Amniotic epithelial cell (primary cell): Measurements from ENCODE around the gene PPP1R13L.

Experiments
- DNase-seq: peaks from one replicate; pipeline ENCODE4 v3.0.0-alpha.2; 2010; ENCODE audit warnings: low read depth

PPP1R13L gene

GRCh38 chr19:45362291-45362690 is 42.6 kb downstream of the PPP1R13L start:
- DNase-seq, result no peak

- DNase-seq, result no peak
Observed at GRCh38 chr19:45361608-45362007, 43.3 kb downstream of the PPP1R13L start.

GRCh38 chr19:45358213-45358792 is 46.6 kb downstream of the PPP1R13L start:
- DNase-seq, result no peak

GRCh38 chr19:45357445-45357783 is 47.5 kb downstream of the PPP1R13L start:
- DNase-seq, result no peak

GRCh38 chr19:45356760-45357444 is 48.0 kb downstream of the PPP1R13L start:
- DNase-seq, result no peak

- DNase-seq, result no peak
Observed at GRCh38 chr19:45355910-45356309, 49.0 kb downstream of the PPP1R13L start.

- no peak for DNase-seq
Observed at GRCh38 chr19:45355402-45355801, 49.5 kb downstream of the PPP1R13L start.

- DNase-seq, result no peak
Observed at GRCh38 chr19:45354241-45354842, 50.5 kb downstream of the PPP1R13L start.

GRCh38 chr19:45352914-45353796 is 51.7 kb downstream of the PPP1R13L start:
- no peak for DNase-seq

- DNase-seq, result no peak
Observed at GRCh38 chr19:45352471-45352870, 52.4 kb downstream of the PPP1R13L start.

- no peak for DNase-seq
Observed at GRCh38 chr19:45352062-45352461, 52.8 kb downstream of the PPP1R13L start.

GRCh38 chr19:45351401-45351952 is 53.4 kb downstream of the PPP1R13L start:
- no peak for DNase-seq

- DNase-seq, result no peak
Observed at GRCh38 chr19:45350477-45351058, 54.3 kb downstream of the PPP1R13L start.

GRCh38 chr19:45349430-45349941 is 55.4 kb downstream of the PPP1R13L start:
- no peak for DNase-seq

- no peak for DNase-seq
Observed at GRCh38 chr19:45349126-45349415, 55.8 kb downstream of the PPP1R13L start.

- DNase-seq, result no peak
Observed at GRCh38 chr19:45348367-45349125, 56.3 kb downstream of the PPP1R13L start.

- no peak for DNase-seq
Observed at GRCh38 chr19:45347570-45348366, 57.1 kb downstream of the PPP1R13L start.

- no peak for DNase-seq
Observed at GRCh38 chr19:45346449-45346848, 58.4 kb downstream of the PPP1R13L start.

GRCh38 chr19:45345506-45345860 is 59.4 kb downstream of the PPP1R13L start:
- DNase-seq, result no peak
